HG02759 (cell line): ENCODE data around the gene DCUN1D2.
"Not testable (repeated sequence)": the region's sequence is repeated elsewhere in the genome, so short reads cannot be mapped to it uniquely, and the experiment has no call there.

Source experiments
- ATAC-seq: cut with Tn5 transposase; IDR thresholded peaks from one replicate; pipeline ENCODE4 v1.9.1; 2021; ENCODE audit warnings: mild to moderate bottlenecking, moderate library complexity; ENCODE audit not compliant: unreplicated experiment

DCUN1D2 gene

GRCh38 chr13:113491982-113492381, 1.5 kb upstream of the DCUN1D2 start:
- no peak for ATAC-seq

DNA sequence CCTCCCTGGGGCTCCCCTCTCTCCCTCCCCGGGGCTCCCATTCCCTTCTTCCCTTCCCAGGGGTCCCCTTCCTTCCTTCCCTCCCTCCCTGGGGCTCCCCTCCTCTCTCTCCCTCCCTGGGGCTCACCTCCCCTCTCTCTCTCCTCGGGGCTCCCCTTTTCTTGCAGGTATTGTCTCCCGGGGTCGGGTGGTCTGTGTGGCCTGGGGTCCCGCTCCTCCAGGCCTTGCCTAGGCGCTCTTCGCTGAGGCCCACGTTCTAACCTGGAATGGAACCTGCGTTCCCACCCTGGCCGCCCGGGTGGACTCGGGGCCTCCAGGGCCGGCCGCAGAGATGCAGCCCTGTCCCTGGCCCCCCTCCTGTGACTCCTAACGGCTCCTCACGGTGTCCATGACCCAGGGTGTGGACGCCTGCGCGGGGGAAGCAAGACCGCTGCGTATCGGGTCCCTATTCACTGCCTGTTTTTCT, 940 bp upstream of the DCUN1D2 start:
- no peak for ATAC-seq

GRCh38 chr13:113489549-113490495, 689 bp downstream of the DCUN1D2 start:
- ATAC-seq: peak; percentile 23

GRCh38 chr13:113489171-113489548, 1.4 kb downstream of the DCUN1D2 start:
- ATAC-seq: no peak

GRCh38 chr13:113488283-113488682, 2.2 kb downstream of the DCUN1D2 start:
- ATAC-seq: no peak

GRCh38 chr13:113486698-113487097, 3.8 kb downstream of the DCUN1D2 start:
- no peak for ATAC-seq

DNA sequence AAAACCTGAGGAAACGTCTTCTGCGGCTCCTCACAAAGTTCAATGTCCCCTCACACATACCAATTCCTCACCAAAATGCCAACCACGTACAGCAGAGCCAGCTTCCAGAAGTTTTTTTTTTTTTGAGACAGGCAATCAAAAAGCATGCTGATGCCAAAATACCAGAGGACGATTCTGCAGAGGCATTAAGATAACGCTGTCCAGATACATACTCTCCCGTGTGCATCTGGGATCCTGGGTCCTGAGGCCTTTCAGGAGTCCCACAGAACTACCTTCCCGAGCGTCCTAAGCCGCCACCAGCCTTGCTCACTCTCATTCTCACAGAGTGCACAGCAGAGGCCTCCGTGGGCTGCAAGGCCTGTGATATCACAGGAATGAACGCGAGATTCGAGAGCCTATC, 5.0 kb downstream of the DCUN1D2 start:
- no peak for ATAC-seq

GRCh38 chr13:113483504-113484293, 6.8 kb downstream of the DCUN1D2 start:
- no peak for ATAC-seq

DNA sequence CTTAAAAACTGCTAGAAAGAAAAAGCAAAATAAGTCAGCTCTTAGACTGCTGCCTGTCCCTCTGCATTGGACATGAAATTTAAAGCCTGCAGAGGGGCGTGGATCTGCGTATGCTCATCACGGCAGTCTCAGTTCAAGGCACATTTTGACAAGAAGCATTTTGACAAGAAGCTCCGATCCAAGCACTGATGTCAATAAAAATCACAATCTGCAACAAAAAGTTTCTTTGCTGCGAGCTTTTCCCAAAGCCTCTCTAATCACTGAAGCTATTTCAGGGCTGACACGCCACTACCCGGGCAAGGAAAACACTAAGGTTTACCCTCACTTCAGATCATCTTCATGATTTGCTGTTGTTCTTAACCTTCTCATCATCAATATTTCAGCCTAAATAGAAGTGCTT, 7.4 kb downstream of the DCUN1D2 start:
- ATAC-seq: no peak

DNA sequence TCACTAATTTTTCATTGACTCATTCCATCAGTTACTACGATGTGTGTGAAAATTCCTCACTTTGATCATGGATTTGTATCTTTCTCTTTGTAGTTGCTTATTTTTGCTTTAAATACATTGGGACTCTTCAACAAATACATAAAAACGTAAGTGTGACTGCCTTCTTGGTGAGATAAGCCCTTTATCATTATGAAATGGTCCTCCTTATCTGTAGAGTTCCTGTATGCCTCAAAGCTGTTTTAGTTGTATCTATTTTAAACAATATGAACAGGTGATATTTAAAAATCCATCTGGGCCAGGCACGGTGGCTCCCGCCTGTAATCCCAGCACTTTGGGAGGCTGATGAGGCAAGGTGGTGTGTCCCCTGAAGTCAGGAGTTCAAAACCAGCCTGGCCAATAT, 11.3 kb downstream of the DCUN1D2 start:
- no peak for ATAC-seq

- ATAC-seq: no peak
These were observed 12.8 kb downstream of the DCUN1D2 start for GRCh38 chr13:113477724-113478123.

GRCh38 chr13:113476811-113477210, 13.7 kb downstream of the DCUN1D2 start:
- no peak for ATAC-seq

DNA sequence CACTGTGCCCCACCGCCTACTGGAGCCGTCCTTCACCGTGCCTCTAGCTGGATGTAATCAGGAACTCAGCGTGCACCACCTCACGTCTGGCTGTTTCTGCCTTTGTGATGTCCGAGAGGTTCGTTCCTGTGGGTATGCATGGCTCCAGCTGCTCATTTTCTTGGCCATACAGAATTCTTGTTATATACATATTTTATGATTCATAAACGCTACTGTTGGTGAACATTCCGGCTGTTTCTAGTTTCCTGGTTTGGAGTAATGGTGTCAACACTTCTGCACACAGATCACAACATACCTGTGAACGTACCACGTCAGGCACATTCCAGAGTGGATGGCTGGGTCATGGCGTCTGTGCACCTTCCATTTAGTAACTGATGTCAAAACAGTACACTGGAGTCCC, 14.6 kb downstream of the DCUN1D2 start:
- ATAC-seq: no peak

- ATAC-seq: no peak
These were observed 15.2 kb downstream of the DCUN1D2 start for GRCh38 chr13:113475280-113475679.

- ATAC-seq: no peak
These were observed 16.3 kb downstream of the DCUN1D2 start for GRCh38 chr13:113474179-113474578.

DNA sequence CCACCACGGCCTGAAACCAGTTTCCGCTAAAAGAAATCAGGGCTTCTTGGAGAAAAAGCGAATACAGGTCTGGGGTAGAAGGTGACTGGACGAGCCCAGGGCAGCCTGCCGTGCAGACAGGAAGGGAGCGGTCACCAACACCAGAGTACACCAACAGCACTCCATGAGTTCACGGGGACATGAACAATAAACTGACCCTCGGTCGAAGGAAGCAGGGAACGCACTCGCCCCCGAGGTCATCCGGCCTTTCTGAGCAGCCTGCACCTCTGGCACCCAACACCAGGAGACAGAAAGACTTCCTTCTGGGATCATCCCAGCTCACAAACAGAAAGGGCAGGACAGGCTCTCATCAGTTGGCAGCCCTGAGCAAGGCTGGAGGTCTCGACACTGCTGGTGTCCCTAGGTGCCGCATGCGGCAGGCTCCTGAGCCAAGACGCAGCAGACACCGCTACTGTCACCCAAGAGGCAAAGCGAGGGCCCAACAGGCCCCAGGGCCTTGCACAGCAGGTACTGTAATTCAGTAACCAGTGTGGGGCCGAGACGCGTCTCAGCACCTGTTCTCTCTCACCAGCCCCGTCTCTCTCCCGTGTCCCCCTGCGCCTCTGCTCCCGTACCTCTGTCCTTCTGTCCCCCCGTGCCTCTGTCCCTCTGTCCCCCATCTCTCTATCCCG, 18.0 kb downstream of the DCUN1D2 start:
- no peak for ATAC-seq

DNA sequence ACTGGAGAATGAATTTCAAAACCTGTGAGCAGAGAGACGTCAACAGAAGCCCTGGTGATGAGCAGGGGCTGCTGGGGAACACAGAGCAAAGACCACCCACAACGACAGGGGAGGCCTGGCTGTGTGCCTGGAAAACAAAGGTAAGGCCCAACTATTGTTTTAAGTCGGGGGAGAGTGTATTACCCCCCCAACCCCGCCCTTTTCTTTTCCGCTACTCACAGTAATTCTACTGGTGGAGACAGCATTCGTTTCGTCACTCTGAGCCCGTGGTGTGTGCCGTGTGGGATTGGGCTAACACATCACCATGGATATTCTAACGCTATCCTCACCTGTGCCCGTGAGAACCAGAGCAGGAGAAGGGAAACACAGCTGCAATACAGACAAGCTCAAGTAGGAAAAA, 18.7 kb downstream of the DCUN1D2 start:
- no peak for ATAC-seq

- not testable (repeated sequence) for ATAC-seq
These were observed 19.8 kb downstream of the DCUN1D2 start for GRCh38 chr13:113470635-113471163.

- ATAC-seq: no peak
These were observed 20.4 kb downstream of the DCUN1D2 start for GRCh38 chr13:113470073-113470472.

- no peak for ATAC-seq
These were observed 20.9 kb downstream of the DCUN1D2 start for GRCh38 chr13:113469582-113469981.
